ENCODE results near the gene EGF.
"Not testable (repeated sequence)": the region's sequence is repeated elsewhere in the genome, so short reads cannot be mapped to it uniquely, and the experiment has no call there.

Gene EGF

GRCh38 chr4:109912706-109913595 lies at the start of gene EGF:
Gene EGF, plus strand, starts transcription at chr4:109912883. Its CDS starts 453 bp downstream, at chr4:109913336.
- DNase-seq (ENCODE audit: low spot score): no peak

GRCh38 chr4:109864134-109864533 lies 48.5 kb upstream of the EGF start:
- no peak for DNase-seq (ENCODE audit: low spot score)

GRCh38 chr4:109870061-109870460 lies 42.6 kb upstream of the EGF start:
- no peak for DNase-seq (ENCODE audit: low spot score)

GRCh38 chr4:109872065-109872464 lies 40.6 kb upstream of the EGF start:
- no peak for DNase-seq (ENCODE audit: low spot score)

GRCh38 chr4:109872950-109873656 lies 39.6 kb upstream of the EGF start:
- DNase-seq (ENCODE audit: low spot score): no peak

- DNase-seq (ENCODE audit: low spot score): no peak
Observed at GRCh38 chr4:109873791-109874514, 38.7 kb upstream of the EGF start.

GRCh38 chr4:109875106-109875505 lies 37.6 kb upstream of the EGF start:
- DNase-seq (ENCODE audit: low spot score): no peak

- not testable (repeated sequence) for DNase-seq (ENCODE audit: low spot score)
Observed at GRCh38 chr4:109875553-109875952, 37.1 kb upstream of the EGF start.

- DNase-seq (ENCODE audit: low spot score): no peak
Observed at GRCh38 chr4:109876634-109877265, 35.9 kb upstream of the EGF start.

GRCh38 chr4:109877400-109877799 lies 35.3 kb upstream of the EGF start:
- no peak for DNase-seq (ENCODE audit: low spot score)

GRCh38 chr4:109878355-109878754 lies 34.3 kb upstream of the EGF start:
- DNase-seq (ENCODE audit: low spot score): no peak

- no peak for DNase-seq (ENCODE audit: low spot score)
Observed at GRCh38 chr4:109879081-109879480, 33.6 kb upstream of the EGF start.

GRCh38 chr4:109879636-109880314 lies 32.9 kb upstream of the EGF start:
- DNase-seq (ENCODE audit: low spot score): no peak

- no peak for DNase-seq (ENCODE audit: low spot score)
Observed at GRCh38 chr4:109886303-109886702, 26.4 kb upstream of the EGF start.

GRCh38 chr4:109887071-109887470 lies 25.6 kb upstream of the EGF start:
- DNase-seq (ENCODE audit: low spot score): no peak

GRCh38 chr4:109890076-109890475 lies 22.6 kb upstream of the EGF start:
- no peak for DNase-seq (ENCODE audit: low spot score)

- DNase-seq (ENCODE audit: low spot score): no peak
Observed at GRCh38 chr4:109902559-109903251, 10.0 kb upstream of the EGF start.

- no peak for DNase-seq (ENCODE audit: low spot score)
Observed at GRCh38 chr4:109908731-109909130, 4.0 kb upstream of the EGF start.

- DNase-seq (ENCODE audit: low spot score): no peak
Observed at GRCh38 chr4:109910256-109910655, 2.4 kb upstream of the EGF start.

GRCh38 chr4:109913596-109914241 lies 1.0 kb downstream of the EGF start:
- no peak for DNase-seq (ENCODE audit: low spot score)

All from germinal center (tissue), 1 donor.